Naive thymus-derived CD4-positive, alpha-beta T cell (primary cell): Measurements from ENCODE around the gene UROD. TPM values are rescaled to one million over a fixed set of nuclear protein-coding genes. Genes with fewer than 3 reads are reported as not detected.

Experiments
- ATAC-seq: fragments of 150-1000 bp; cut with Tn5 transposase; 2 replicates; pipeline ENCODE4 v1.10.0; 2021; ENCODE audit warnings: mild to moderate bottlenecking, moderate library complexity
- CTCF ChIA-PET: fragments of 350-600 bp; sonication (Branson Sonifier 250); formaldehyde crosslinking; loops from one replicate; lab custom pipeline; 2021; ENCODE audit warnings: antibody characterized with exemption; lab: Charles Lee
- POLR2A ChIA-PET: fragments of 350-600 bp; sonication (Branson Sonifier 250); formaldehyde crosslinking; loops from one replicate; lab custom pipeline; 2021; ENCODE audit warnings: antibody characterized with exemption, inconsistent platforms; lab: Charles Lee
- DNase-seq, 9 donors: peaks; one replicate each; pipeline versions ENCODE4 v3.0.0 to v3.0.0-alpha.2; 2020 to 2022; ENCODE audit warnings: mixed read lengths in 1 of 9
- H3K27ac ChIP-seq: one replicate; pipeline ENCODE4 v1.7.0; 2013; ENCODE audit warnings: mild to moderate bottlenecking, low read depth, low read length, moderate library complexity
- H3K27me3 ChIP-seq, 2 donors: one replicate each; pipeline ENCODE4 v1.7.0; 2013; ENCODE audit warnings: low read length in 2 of 2, mild to moderate bottlenecking in 2 of 2, moderate library complexity in 2 of 2; ENCODE audit not compliant: control insufficient read depth in 2 of 2, insufficient read depth in 2 of 2
- H3K36me3 ChIP-seq, 3 experiments: 1 replicate in 2 of 3; 2 replicates in 1 of 3; pipeline ENCODE4 v1.7.0; 2013; ENCODE audit warnings: low read length in 3 of 3, mild to moderate bottlenecking in 3 of 3, moderate library complexity in 1 of 3; ENCODE audit not compliant: insufficient read depth in 3 of 3, control insufficient read depth in 2 of 3
- H3K4me1 ChIP-seq, 2 donors: one replicate each; pipeline ENCODE4 v1.7.0; 2013; ENCODE audit warnings: low read length in 2 of 2, mild to moderate bottlenecking in 2 of 2, moderate library complexity in 1 of 2; ENCODE audit not compliant: control insufficient read depth in 2 of 2, insufficient read depth in 2 of 2
- H3K4me3 ChIP-seq: 2 replicates; pipeline ENCODE4 v1.7.0; 2013; ENCODE audit warnings: mild to moderate bottlenecking, low read length
- H3K9me3 ChIP-seq, 3 experiments: 1 replicate in 2 of 3; 2 replicates in 1 of 3; pipeline ENCODE4 v1.7.0; 2013; ENCODE audit warnings: low read length in 3 of 3; ENCODE audit not compliant: control insufficient read depth in 2 of 3
- H3K27ac Mint-ChIP-seq, 9 donors: one replicate each; pipeline ENCODE4 v1.8.0; 2020 to 2022; ENCODE audit warnings: mixed read lengths in 9 of 9, mild to moderate bottlenecking in 8 of 9, moderate library complexity in 5 of 9, inconsistent platforms in 2 of 9
- H3K27me3 Mint-ChIP-seq, 5 donors: one replicate each; pipeline ENCODE4 v1.8.0; 2021 to 2022; ENCODE audit warnings: mixed read lengths in 5 of 5, mild to moderate bottlenecking in 1 of 5
- H3K36me3 Mint-ChIP-seq, 5 donors: one replicate each; pipeline ENCODE4 v1.8.0; 2020 to 2022; ENCODE audit warnings: mixed read lengths in 5 of 5, mild to moderate bottlenecking in 3 of 5, inconsistent platforms in 1 of 5
- H3K4me1 Mint-ChIP-seq, 7 donors: one replicate each; pipeline ENCODE4 v1.8.0; 2020 to 2022; ENCODE audit warnings: mixed read lengths in 7 of 7, mild to moderate bottlenecking in 3 of 7, inconsistent platforms in 1 of 7
- H3K4me3 Mint-ChIP-seq, 10 donors: one replicate each; pipeline ENCODE4 v1.8.0; 2020 to 2022; ENCODE audit warnings: mild to moderate bottlenecking in 10 of 10, mixed read lengths in 10 of 10, moderate library complexity in 6 of 10, inconsistent platforms in 2 of 10
- H3K9me3 Mint-ChIP-seq, 11 donors: one replicate each; pipeline ENCODE4 v1.8.0; 2020 to 2022; ENCODE audit warnings: mixed read lengths in 11 of 11, mild to moderate bottlenecking in 4 of 11, inconsistent platforms in 1 of 11, moderate library complexity in 1 of 11
- intact Hi-C, 2 donors: fragments of 100-400 bp; cut with micrococcal nuclease; formaldehyde crosslinking; loops; one replicate each; pipeline ENCODE4 v1.15.1; 2023
- polyA plus RNA-seq, 2 donors: library from polyadenylated mRNA; unstranded; fragments of 300-500 nt; fragmentation: Illumina TruSeq; gene quantifications; one replicate each; pipeline ENCODE4 v1.2.3, GENCODE V29; 2021
- total RNA-seq, 6 experiments: library from RNA in 5 of 6; stranded (reverse) in 5 of 6; gene quantifications; 1 replicate in 5 of 6; 2 replicates in 1 of 6; pipeline ENCODE4 v1.2.3 and lab custom pipeline; 2021 to 2026

The UROD gene
- total and polyA plus RNA-seq, 7 experiments from 2014 or later = 40.7 to 91.3 (median 61.6) TPM

GRCh38 chr1:45032837-45033236 lies 20.8 kb downstream of the UROD start:
- ChIA-PET POLR2A (interaction anchor here (0.7 kb wide), 1 partner anchor 32 kb away, joined by 3 read pairs; no protein-coding TSS in a partner anchor), CTCF (no interaction called here)
- Histone ChIP-seq H3K36me3 (no peaks in the 10 kb centered on the region), H3K4me3 (no peak overlapping the region), H3K27me3 (no peaks in the 10 kb centered on the region), H3K27ac (no peak overlapping the region), H3K9me3 (no peaks in the 10 kb centered on the region), H3K4me1 (no peaks in the 10 kb centered on the region)
- Mint-ChIP-seq H3K36me3 (peaks cover 0 to 20% (median 4%) of the 10 kb centered on the region in 5 donors), H3K27me3 (no peaks in the 10 kb centered on the region), H3K4me1 (peaks cover 0 to 14% (median 2%) of the 10 kb centered on the region in 7 donors), H3K4me3 (no peak overlapping the region), H3K9me3 (no peaks in the 10 kb centered on the region), H3K27ac (peak overlapping the region in 1 of 9 donors; percentile 64)
- intact Hi-C loops = no loop called here
- no peak for DNase-seq
- no peak for ATAC-seq

- no peaks in the 10 kb centered on the region for H3K27me3 Mint-ChIP-seq
- H3K36me3 Mint-ChIP-seq = peaks cover 0 to 23% (median 4%) of the 10 kb centered on the region in 5 donors
- H3K27me3 ChIP-seq = no peaks in the 10 kb centered on the region
- H3K4me3 Mint-ChIP-seq = no peak overlapping the region
- H3K36me3 ChIP-seq = no peaks in the 10 kb centered on the region
- no peak overlapping the region for H3K27ac ChIP-seq
- DNase-seq (no peak), ATAC-seq (no peak)
- intact Hi-C loops = no loop called here
- H3K4me1 Mint-ChIP-seq = peaks cover 0 to 14% (median 2%) of the 10 kb centered on the region in 7 donors
- H3K4me1 ChIP-seq = no peaks in the 10 kb centered on the region
- CTCF ChIA-PET = interaction anchor here (0.6 kb wide), 1 partner anchor 121 kb away, joined by 6 read pairs; no protein-coding TSS in a partner anchor
- no peak overlapping the region for H3K4me3 ChIP-seq
- POLR2A ChIA-PET = interaction anchor here (0.7 kb wide), 1 partner anchor 32 kb away, joined by 3 read pairs; no protein-coding TSS in a partner anchor
- H3K27ac Mint-ChIP-seq = peak overlapping the region in 3 of 9 donors; percentile 12 to 35 (median 28)
- H3K9me3 ChIP-seq = no peaks in the 10 kb centered on the region
- H3K9me3 Mint-ChIP-seq = no peaks in the 10 kb centered on the region
Measured at GRCh38 chr1:45033356-45033755, 21.3 kb downstream of the UROD start.

GRCh38 chr1:45035631-45036301 lies 23.7 kb downstream of the UROD start:
- Mint-ChIP-seq H3K36me3 (peaks cover 0 to 24% (median 4%) of the 10 kb centered on the region in 5 donors), H3K4me1 (peaks cover 0 to 14% (median 2%) of the 10 kb centered on the region in 7 donors), H3K4me3 (no peak overlapping the region), H3K27me3 (no peaks in the 10 kb centered on the region), H3K27ac (peak overlapping the region in 1 of 9 donors; percentile 32), H3K9me3 (no peaks in the 10 kb centered on the region)
- H3K27ac ChIP-seq = no peak overlapping the region
- ChIA-PET POLR2A (no interaction called here), CTCF (interaction anchor here (1.1 kb wide), 1 partner anchor 265 kb away, joined by 8 read pairs; no protein-coding TSS in a partner anchor)
- DNase-seq (no peak), ATAC-seq (no peak)
- H3K36me3 ChIP-seq = no peaks in the 10 kb centered on the region
- H3K4me1 ChIP-seq = no peaks in the 10 kb centered on the region
- H3K4me3 ChIP-seq = no peak overlapping the region
- intact Hi-C loops = no loop called here
- H3K9me3 ChIP-seq = no peaks in the 10 kb centered on the region
- no peaks in the 10 kb centered on the region for H3K27me3 ChIP-seq

- no peak overlapping the region for H3K27ac ChIP-seq
- no peaks in the 10 kb centered on the region for H3K27me3 ChIP-seq
- DNase-seq (no peak), ATAC-seq (no peak)
- H3K9me3 ChIP-seq = no peaks in the 10 kb centered on the region
- no peak overlapping the region for H3K4me3 ChIP-seq
- no peaks in the 10 kb centered on the region for H3K4me1 ChIP-seq
- Mint-ChIP-seq H3K27me3 (no peaks in the 10 kb centered on the region), H3K36me3 (peaks cover 0 to 32% (median 9%) of the 10 kb centered on the region in 5 donors), H3K9me3 (no peaks in the 10 kb centered on the region), H3K27ac (no peak overlapping the region), H3K4me1 (peaks cover 0 to 14% (median 2%) of the 10 kb centered on the region in 7 donors), H3K4me3 (no peak overlapping the region)
- ChIA-PET CTCF (no interaction called here), POLR2A (no interaction called here)
- no peaks in the 10 kb centered on the region for H3K36me3 ChIP-seq
- intact Hi-C loops = no loop called here
Measured at GRCh38 chr1:45037456-45037855, 25.4 kb downstream of the UROD start.

GRCh38 chr1:45038240-45038639 lies 26.2 kb downstream of the UROD start:
- no peaks in the 10 kb centered on the region for H3K27me3 Mint-ChIP-seq
- H3K27ac Mint-ChIP-seq = no peak overlapping the region

GRCh38 chr1:45038661-45039364 lies 26.8 kb downstream of the UROD start:
- peaks cover 0 to 35% (median 11%) of the 10 kb centered on the region in 5 donors for H3K36me3 Mint-ChIP-seq

More at GRCh38 chr1:45038240-45038639, 26.2 kb downstream of the UROD start:
- Histone ChIP-seq H3K4me3 (no peak overlapping the region), H3K36me3 (no peaks in the 10 kb centered on the region), H3K27ac (no peak overlapping the region), H3K27me3 (no peaks in the 10 kb centered on the region), H3K4me1 (no peaks in the 10 kb centered on the region), H3K9me3 (no peaks in the 10 kb centered on the region)
- intact Hi-C loops = no loop called here
- no peak for DNase-seq
- H3K36me3 Mint-ChIP-seq = peaks cover 0 to 32% (median 11%) of the 10 kb centered on the region in 5 donors
- peaks cover 0 to 10% (median 2%) of the 10 kb centered on the region in 7 donors for H3K4me1 Mint-ChIP-seq
- CTCF ChIA-PET = no interaction called here
- no peak for ATAC-seq
- no peak overlapping the region for H3K4me3 Mint-ChIP-seq
- POLR2A ChIA-PET = no interaction called here
- H3K9me3 Mint-ChIP-seq = no peaks in the 10 kb centered on the region

More at GRCh38 chr1:45038661-45039364, 26.8 kb downstream of the UROD start:
- POLR2A ChIA-PET = no interaction called here
- Histone ChIP-seq H3K4me1 (no peaks in the 10 kb centered on the region), H3K27me3 (no peaks in the 10 kb centered on the region), H3K4me3 (no peak overlapping the region), H3K36me3 (no peaks in the 10 kb centered on the region), H3K27ac (no peak overlapping the region), H3K9me3 (no peaks in the 10 kb centered on the region)
- Mint-ChIP-seq H3K27me3 (no peaks in the 10 kb centered on the region), H3K4me3 (no peak overlapping the region), H3K27ac (no peak overlapping the region), H3K4me1 (peaks cover 0 to 7% (median 0%) of the 10 kb centered on the region in 7 donors), H3K9me3 (no peaks in the 10 kb centered on the region)
- CTCF ChIA-PET = no interaction called here
- ATAC-seq (no peak), DNase-seq (no peak)
- intact Hi-C loops = no loop called here
